Keratinocyte (primary cell): ENCODE results near the gene TRPV4. TPM values are rescaled to one million over a fixed set of nuclear protein-coding genes. Genes with fewer than 3 reads are reported as not detected.

Source experiments
- DNase-seq: peaks from one replicate; pipeline ENCODE4 v3.0.0-alpha.2; 2011; ENCODE audit warnings: low read depth, missing footprints, low spot score
- FAIRE-seq: peaks from 2 replicates; lab custom pipeline; 2011; peaks lifted over from hg19 to GRCh38; lab: Jason Lieb, UNC
- H2AFZ ChIP-seq: 2 replicates; pipeline ENCODE4 v1.6.0; 2012; ENCODE audit warnings: low read length, control low read depth, inconsistent platforms; ENCODE audit not compliant: control insufficient read depth
- H3K27ac ChIP-seq: 2 replicates; pipeline ENCODE4 v1.5.1; 2011; ENCODE audit warnings: low read length; ENCODE audit not compliant: control insufficient read depth, insufficient read depth
- H3K27me3 ChIP-seq: 3 replicates; pipeline ENCODE4 v1.6.0; 2011; ENCODE audit warnings: low read length; ENCODE audit not compliant: control insufficient read depth, insufficient read depth; ENCODE audit errors: extremely low read depth
- H3K36me3 ChIP-seq, 2 experiments: 2 replicates in 1 of 2; 3 replicates in 1 of 2; pipeline ENCODE4 v1.5.1; 2011; ENCODE audit warnings: low read length in 2 of 2, mild to moderate bottlenecking in 1 of 2; ENCODE audit not compliant: control insufficient read depth in 2 of 2, insufficient read depth in 2 of 2; ENCODE audit errors: extremely low read depth in 1 of 2
- H3K4me1 ChIP-seq: 3 replicates; pipeline ENCODE4 v1.5.1; 2011; ENCODE audit warnings: low read length; ENCODE audit not compliant: control insufficient read depth, insufficient read depth; ENCODE audit errors: extremely low read depth
- H3K4me2 ChIP-seq: 3 replicates; pipeline ENCODE4 v1.6.0; 2011; ENCODE audit warnings: low read depth, low read length; ENCODE audit not compliant: control insufficient read depth, insufficient read depth; ENCODE audit errors: extremely low read depth
- H3K4me3 ChIP-seq, 3 experiments: fragments of 200-600 bp in 1 of 3; sonication (generic) in 1 of 3; 2 replicates in 2 of 3; 3 replicates in 1 of 3; pipeline ENCODE4 v1.5.1; 2011 to 2016; ENCODE audit warnings: low read length in 3 of 3, mild to moderate bottlenecking in 3 of 3, control low read depth in 2 of 3, inconsistent platforms in 1 of 3, low read depth in 1 of 3, mixed read lengths in 1 of 3, mixed run types in 1 of 3, moderate library complexity in 1 of 3; ENCODE audit not compliant: control insufficient read depth in 2 of 3, insufficient read depth in 2 of 3; ENCODE audit errors: extremely low read depth in 1 of 3
- H3K79me2 ChIP-seq: 2 replicates; pipeline ENCODE4 v1.6.0; 2012; ENCODE audit warnings: low read length; ENCODE audit not compliant: control insufficient read depth, insufficient read depth
- H3K9ac ChIP-seq: 3 replicates; pipeline ENCODE4 v1.6.0; 2011; ENCODE audit warnings: low read length; ENCODE audit not compliant: control insufficient read depth, insufficient read depth; ENCODE audit errors: extremely low read depth
- H3K9me1 ChIP-seq: 3 replicates; pipeline ENCODE4 v1.6.0; 2011; ENCODE audit warnings: low read length; ENCODE audit not compliant: control insufficient read depth, insufficient read depth; ENCODE audit errors: extremely low read depth
- H3K9me3 ChIP-seq: 2 replicates; pipeline ENCODE4 v1.5.1; 2012; ENCODE audit warnings: low read depth, low read length; ENCODE audit not compliant: control insufficient read depth
- H4K20me1 ChIP-seq: 3 replicates; pipeline ENCODE4 v1.6.0; 2011; ENCODE audit warnings: low read length; ENCODE audit not compliant: control insufficient read depth, insufficient read depth; ENCODE audit errors: extremely low read depth
- CTCF ChIP-seq, 3 experiments: IDR thresholded peaks in 1 of 3; conservative IDR thresholded peaks in 1 of 3; optimal IDR thresholded peaks in 1 of 3; 2 replicates in 2 of 3; 3 replicates in 1 of 3; pipeline versions ENCODE3 to v1.5.1; 2011; ENCODE audit warnings: low read length in 3 of 3, mild to moderate bottlenecking in 3 of 3, moderate library complexity in 2 of 3, control low read depth in 1 of 3, inconsistent platforms in 1 of 3; ENCODE audit not compliant: insufficient read depth in 2 of 3; ENCODE audit errors: extremely low read depth in 1 of 3
- EZH2 ChIP-seq: IDR thresholded peaks from one replicate; pipeline ENCODE4 v1.6.1; 2012; ENCODE audit warnings: inconsistent platforms, mild to moderate bottlenecking, low read length, moderate library complexity
- dilution Hi-C: fragments of 300-500 bp; cut with MboI; formaldehyde crosslinking; loops from one replicate; pipeline ENCODE4 v1.7.0; 2020; ENCODE audit warnings: low sequenced_read_pairs; ENCODE audit not compliant: extremely low pct_ligation_motif_present
- polyA plus RNA-seq, 5 experiments: library from polyadenylated mRNA; depleted of rRNA in 3 of 5; stranded (reverse) in 3 of 5; stranded (forward) in 1 of 5; unstranded in 1 of 5; fragments of >200 nt; gene quantifications; 1 replicate in 1 of 5; 2 replicates in 3 of 5; 3 replicates in 1 of 5; pipeline versions ENCODE4 v1.2.1 to v1.2.3, GENCODE V29; 2011 to 2012; ENCODE audit warnings: missing spikeins in 2 of 5, low read depth in 1 of 5, low replicate concordance in 1 of 5

Gene TRPV4
- polyA plus RNA-seq, 1 donor (not counting 4 experiments of a cell fraction or from before 2014, with no cell fraction given), result 0.46 TPM

- Histone ChIP-seq H3K27ac (no peak overlapping the region), H3K9me1 (no peaks in the 10 kb centered on the region), H3K4me2 (peak overlapping the region; percentile 55), H3K9me3 (no peaks in the 10 kb centered on the region), H3K9ac (no peak overlapping the region), H2AFZ (no peak overlapping the region), H3K4me1 (peaks cover 19% of the 10 kb centered on the region), H3K4me3 (peak overlapping the region in 1 of 3 experiments; percentile 9), H4K20me1 (no peaks in the 10 kb centered on the region), H3K36me3 (no peaks in the 10 kb centered on the region), H3K79me2 (no peaks in the 10 kb centered on the region), H3K27me3 (no peaks in the 10 kb centered on the region)
- DNase-seq (no peak), FAIRE-seq (peak; percentile 87)
- TF ChIP-seq CTCF (optimal IDR thresholded peaks at IDR 0.05 in 1 of 3, IDR thresholded peaks at IDR 0.05 in 1 of 3, conservative IDR thresholded peaks at IDR 0.05 in 1 of 3; ENCODE audit: extremely low read depth in 1 of 3, insufficient read depth in 2 of 3, low read length in 3 of 3) (no peak), EZH2 (no peak)
- dilution Hi-C loops, result no loop called here
These were observed 59.7 kb downstream of the TRPV4 start for GRCh38 chr12:109773384-109774011.

- no peaks in the 10 kb centered on the region for H3K27me3 ChIP-seq
- H3K4me1 ChIP-seq, result peaks cover 18% of the 10 kb centered on the region
- H3K4me2 ChIP-seq, result peak overlapping the region; percentile 55
- no peaks in the 10 kb centered on the region for H3K36me3 ChIP-seq
- DNase-seq (no peak), FAIRE-seq (peak; percentile 13)
- no peaks in the 10 kb centered on the region for H3K9me3 ChIP-seq
- TF ChIP-seq EZH2 (no peak), CTCF (optimal IDR thresholded peaks at IDR 0.05 in 1 of 3, IDR thresholded peaks at IDR 0.05 in 1 of 3, conservative IDR thresholded peaks at IDR 0.05 in 1 of 3; ENCODE audit: extremely low read depth in 1 of 3, insufficient read depth in 2 of 3, low read length in 3 of 3) (no peak)
- H3K27ac ChIP-seq, result no peak overlapping the region
- H3K79me2 ChIP-seq, result no peaks in the 10 kb centered on the region
- no peak overlapping the region for H3K9ac ChIP-seq
- H3K4me3 ChIP-seq, result no peak overlapping the region
- no peaks in the 10 kb centered on the region for H4K20me1 ChIP-seq
- no peak overlapping the region for H2AFZ ChIP-seq
- dilution Hi-C loops, result no loop called here
- no peaks in the 10 kb centered on the region for H3K9me1 ChIP-seq
These were observed 60.4 kb downstream of the TRPV4 start for GRCh38 chr12:109772622-109773321.
